ENCODE results near the gene WDR17. TPM values are rescaled to one million over a fixed set of nuclear protein-coding genes. Genes with fewer than 3 reads are reported as not detected.

Gene WDR17
- total RNA-seq, 1 experiment from 2014 or later, result 1.3 TPM

DNA sequence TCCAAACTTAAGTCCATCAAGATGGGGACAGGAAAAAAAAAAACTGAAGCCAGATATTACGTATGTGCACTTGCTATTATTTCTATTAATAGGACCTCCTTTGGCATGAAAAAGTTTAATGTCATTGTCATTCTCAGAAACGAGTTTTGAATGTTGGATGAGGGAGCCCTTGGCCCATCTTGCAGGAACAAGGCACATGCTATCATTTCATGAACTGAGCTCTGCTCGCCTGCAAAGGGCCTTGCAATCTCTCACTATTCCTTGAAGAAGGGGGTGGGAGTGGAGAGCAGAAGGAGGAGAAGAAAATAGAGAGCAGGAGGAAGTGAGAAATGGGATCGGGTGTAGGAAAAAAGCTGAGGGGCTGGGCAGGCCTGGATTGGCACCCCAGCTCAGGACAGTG, 164.0 kb downstream of the WDR17 start:
- no peaks in the 10 kb centered on the region for H3K79me2 ChIP-seq (ENCODE audit: low read length)
- H3K4me3 ChIP-seq (ENCODE audit: low read length), result no peak overlapping the region
- no peaks in the 10 kb centered on the region for H3K9me3 ChIP-seq (ENCODE audit: low read length)
- no peaks in the 10 kb centered on the region for H3K9me2 ChIP-seq (replicated peaks; ENCODE audit: low read length)
- no peaks in the 10 kb centered on the region for H3K36me3 ChIP-seq (ENCODE audit: low read depth, low read length)
- TF ChIP-seq, protein P1, sequence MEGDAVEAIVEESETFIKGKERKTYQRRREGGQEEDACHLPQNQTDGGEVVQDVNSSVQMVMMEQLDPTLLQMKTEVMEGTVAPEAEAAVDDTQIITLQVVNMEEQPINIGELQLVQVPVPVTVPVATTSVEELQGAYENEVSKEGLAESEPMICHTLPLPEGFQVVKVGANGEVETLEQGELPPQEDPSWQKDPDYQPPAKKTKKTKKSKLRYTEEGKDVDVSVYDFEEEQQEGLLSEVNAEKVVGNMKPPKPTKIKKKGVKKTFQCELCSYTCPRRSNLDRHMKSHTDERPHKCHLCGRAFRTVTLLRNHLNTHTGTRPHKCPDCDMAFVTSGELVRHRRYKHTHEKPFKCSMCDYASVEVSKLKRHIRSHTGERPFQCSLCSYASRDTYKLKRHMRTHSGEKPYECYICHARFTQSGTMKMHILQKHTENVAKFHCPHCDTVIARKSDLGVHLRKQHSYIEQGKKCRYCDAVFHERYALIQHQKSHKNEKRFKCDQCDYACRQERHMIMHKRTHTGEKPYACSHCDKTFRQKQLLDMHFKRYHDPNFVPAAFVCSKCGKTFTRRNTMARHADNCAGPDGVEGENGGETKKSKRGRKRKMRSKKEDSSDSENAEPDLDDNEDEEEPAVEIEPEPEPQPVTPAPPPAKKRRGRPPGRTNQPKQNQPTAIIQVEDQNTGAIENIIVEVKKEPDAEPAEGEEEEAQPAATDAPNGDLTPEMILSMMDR (conservative IDR thresholded peaks at IDR 0.05; ENCODE audit: low read depth, low read length), result no peak
- TF ChIP-seq EZH2 (IDR thresholded peaks at IDR 0.05; ENCODE audit: low read length, unreplicated experiment), result no peak
- TF ChIP-seq EZH2phosphoT487 (IDR thresholded peaks at IDR 0.05; ENCODE audit: borderline replicate concordance, low read length), result no peak
- H3K27me3 ChIP-seq (ENCODE audit: low read length), result no peaks in the 10 kb centered on the region
- H3F3A ChIP-seq (ENCODE audit: low read length, unreplicated experiment), result no peaks in the 10 kb centered on the region
- DNase-seq, result no peak
- no peak overlapping the region for H3K9ac ChIP-seq (ENCODE audit: low read length)
- ChIA-PET POLR2A (ENCODE audit: unreplicated experiment) (no interaction called here), CTCF (no interaction called here)
- no peak overlapping the region for H3K27ac ChIP-seq (ENCODE audit: low read length)
- no peaks in the 10 kb centered on the region for H4K20me1 ChIP-seq (ENCODE audit: low read length)
- ATAC-seq, result no peak
- intact Hi-C loops (cut with micrococcal nuclease), result no loop called here
- BruUV-seq (replicated peaks), result no TSS peak
- H2AFZ ChIP-seq (ENCODE audit: low read length), result no peak overlapping the region
- no peaks in the 10 kb centered on the region; the same call in 1 of the 2 replicates for H3K4me1 ChIP-seq (ENCODE audit: insufficient read depth, low read length)
- H3K4me2 ChIP-seq (ENCODE audit: low read length), result no peak overlapping the region

Other genes starting within 250 kb of the WDR17 start
- gene SPATA4, start 129.7 kb downstream of the WDR17 start, total RNA-seq (2014; rRNA removed), result 0.15 TPM in 1 of 2 replicates, not detected in the other
- not detected in 2 replicates for gene ASB5, start 203.4 kb downstream of the WDR17 start, total RNA-seq (2014; rRNA removed)